ENCODE results near the gene SMIM35. TPM values are rescaled to one million over a fixed set of nuclear protein-coding genes. Genes with fewer than 3 reads are reported as not detected.

Gene SMIM35
- total RNA-seq, 1 experiment from 2014 or later: not detected

GRCh38 chr11:118060081-118060661 lies 26.6 kb downstream of the SMIM35 start:
- DNase-seq (ENCODE audit: extremely low read depth, low read depth): no peak

GRCh38 chr11:118059246-118059940 lies 27.4 kb downstream of the SMIM35 start:
- no peak for DNase-seq (ENCODE audit: extremely low read depth, low read depth)

- DNase-seq (ENCODE audit: extremely low read depth, low read depth): no peak
These were observed 28.2 kb downstream of the SMIM35 start for GRCh38 chr11:118058311-118059245.

GRCh38 chr11:118057251-118058145 lies 29.3 kb downstream of the SMIM35 start:
- no peak for DNase-seq (ENCODE audit: extremely low read depth, low read depth)

- DNase-seq (ENCODE audit: extremely low read depth, low read depth): no peak
These were observed 30.0 kb downstream of the SMIM35 start for GRCh38 chr11:118056806-118057205.

- no peak for DNase-seq (ENCODE audit: extremely low read depth, low read depth)
These were observed 30.8 kb downstream of the SMIM35 start for GRCh38 chr11:118055966-118056365.

GRCh38 chr11:118054712-118055640 lies 31.8 kb downstream of the SMIM35 start:
- no peak for DNase-seq (ENCODE audit: extremely low read depth, low read depth)

GRCh38 chr11:118052581-118053206 lies 34.1 kb downstream of the SMIM35 start:
- no peak for DNase-seq (ENCODE audit: extremely low read depth, low read depth)

- no peak for DNase-seq (ENCODE audit: extremely low read depth, low read depth)
These were observed 34.9 kb downstream of the SMIM35 start for GRCh38 chr11:118051611-118052461.

GRCh38 chr11:118051136-118051610 lies 35.6 kb downstream of the SMIM35 start:
- DNase-seq (ENCODE audit: extremely low read depth, low read depth): no peak

- DNase-seq (ENCODE audit: extremely low read depth, low read depth): no peak
These were observed 36.4 kb downstream of the SMIM35 start for GRCh38 chr11:118050208-118050891.

GRCh38 chr11:118049771-118050170 lies 37.0 kb downstream of the SMIM35 start:
- DNase-seq (ENCODE audit: extremely low read depth, low read depth): no peak

GRCh38 chr11:118048472-118049370 lies 38.0 kb downstream of the SMIM35 start:
- no peak for DNase-seq (ENCODE audit: extremely low read depth, low read depth)

GRCh38 chr11:118047749-118048148 lies 39.0 kb downstream of the SMIM35 start:
- DNase-seq (ENCODE audit: extremely low read depth, low read depth): no peak

- DNase-seq (ENCODE audit: extremely low read depth, low read depth): no peak
These were observed 39.6 kb downstream of the SMIM35 start for GRCh38 chr11:118046964-118047700.
